Measurements from ENCODE around the gene METTL21A. TPM values are rescaled to one million over a fixed set of nuclear protein-coding genes. Genes with fewer than 3 reads are reported as not detected.

METTL21A gene
- total RNA-seq, 1 experiment from 2014 or later: 26.5 TPM

GRCh38 chr2:207603486-207603885, 21.7 kb downstream of the METTL21A start:
- Histone ChIP-seq H3K36me3 (peaks cover 12% of the 10 kb centered on the region), H3K27me3 (no peaks in the 10 kb centered on the region), H3K4me3 (no peak overlapping the region), H3K27ac (no peak overlapping the region), H3K4me1 (no peaks in the 10 kb centered on the region), H3K9me3 (replicated peaks) (no peaks in the 10 kb centered on the region)
- DNase-seq: no peak

- no peak for DNase-seq
- H3K27me3 ChIP-seq: no peaks in the 10 kb centered on the region
Measured at GRCh38 chr2:207601774-207602173, 23.4 kb downstream of the METTL21A start.

GRCh38 chr2:207600231-207600630, 25.0 kb downstream of the METTL21A start:
- Histone ChIP-seq H3K9me3 (replicated peaks) (no peaks in the 10 kb centered on the region), H3K27me3 (no peaks in the 10 kb centered on the region), H3K4me1 (no peaks in the 10 kb centered on the region), H3K36me3 (peaks cover 20% of the 10 kb centered on the region), H3K27ac (no peak overlapping the region), H3K4me3 (no peak overlapping the region)
- no peak for DNase-seq

More at GRCh38 chr2:207601774-207602173, 23.4 kb downstream of the METTL21A start:
- Histone ChIP-seq H3K4me3 (no peak overlapping the region), H3K9me3 (replicated peaks) (no peaks in the 10 kb centered on the region), H3K4me1 (no peaks in the 10 kb centered on the region), H3K36me3 (peaks cover 19% of the 10 kb centered on the region), H3K27ac (no peak overlapping the region)

GRCh38 chr2:207599636-207600035, 25.6 kb downstream of the METTL21A start:
- H3K36me3 ChIP-seq: peaks cover 20% of the 10 kb centered on the region
- no peaks in the 10 kb centered on the region for H3K27me3 ChIP-seq
- H3K4me3 ChIP-seq: no peak overlapping the region
- H3K27ac ChIP-seq: no peak overlapping the region
- DNase-seq: no peak
- no peaks in the 10 kb centered on the region for H3K9me3 ChIP-seq (replicated peaks)
- H3K4me1 ChIP-seq: no peaks in the 10 kb centered on the region

- Histone ChIP-seq H3K9me3 (replicated peaks) (0 out of 2 replicates have a peak, but pooled peaks cover 5% of the 10 kb centered on the region), H3K27me3 (no peaks in the 10 kb centered on the region), H3K4me1 (no peaks in the 10 kb centered on the region), H3K36me3 (peaks cover 44% of the 10 kb centered on the region), H3K4me3 (no peak overlapping the region), H3K27ac (no peak overlapping the region)
- DNase-seq: no peak
Measured at GRCh38 chr2:207594731-207595130, 30.5 kb downstream of the METTL21A start.

GRCh38 chr2:207594264-207594663, 30.9 kb downstream of the METTL21A start:
- 0 out of 2 replicates have a peak, but pooled peaks cover 5% of the 10 kb centered on the region for H3K9me3 ChIP-seq (replicated peaks)
- H3K4me1 ChIP-seq: no peaks in the 10 kb centered on the region
- no peaks in the 10 kb centered on the region for H3K27me3 ChIP-seq
- DNase-seq: no peak
- peaks cover 45% of the 10 kb centered on the region for H3K36me3 ChIP-seq
- H3K4me3 ChIP-seq: no peak overlapping the region
- no peak overlapping the region for H3K27ac ChIP-seq

- no peaks in the 10 kb centered on the region for H3K27me3 ChIP-seq
- H3K36me3 ChIP-seq: peaks cover 48% of the 10 kb centered on the region
- H3K4me1 ChIP-seq: no peaks in the 10 kb centered on the region
Measured at GRCh38 chr2:207593277-207593676, 31.9 kb downstream of the METTL21A start.

GRCh38 chr2:207589143-207589542, 36.1 kb downstream of the METTL21A start:
- Histone ChIP-seq H3K36me3 (peaks cover 63% of the 10 kb centered on the region), H3K4me3 (no peak overlapping the region), H3K4me1 (no peaks in the 10 kb centered on the region), H3K27me3 (no peaks in the 10 kb centered on the region), H3K9me3 (replicated peaks) (0 out of 2 replicates have a peak, but pooled peaks cover 5% of the 10 kb centered on the region), H3K27ac (no peak overlapping the region)
- DNase-seq: no peak

More at GRCh38 chr2:207593277-207593676, 31.9 kb downstream of the METTL21A start:
- Histone ChIP-seq H3K4me3 (no peak overlapping the region), H3K9me3 (replicated peaks) (0 out of 2 replicates have a peak, but pooled peaks cover 5% of the 10 kb centered on the region), H3K27ac (no peak overlapping the region)
- no peak for DNase-seq

- no peaks in the 10 kb centered on the region for H3K27me3 ChIP-seq
- no peak overlapping the region for H3K4me3 ChIP-seq
- H3K36me3 ChIP-seq: peaks cover 61% of the 10 kb centered on the region
- no peak overlapping the region for H3K27ac ChIP-seq
- DNase-seq: no peak
- 0 out of 2 replicates have a peak, but pooled peaks cover 2% of the 10 kb centered on the region for H3K9me3 ChIP-seq (replicated peaks)
- H3K4me1 ChIP-seq: no peaks in the 10 kb centered on the region
Measured at GRCh38 chr2:207587305-207587704, 37.9 kb downstream of the METTL21A start.

GRCh38 chr2:207584952-207585351, 40.2 kb downstream of the METTL21A start:
- no peak overlapping the region for H3K4me3 ChIP-seq
- H3K27me3 ChIP-seq: no peaks in the 10 kb centered on the region
- H3K36me3 ChIP-seq: peaks cover 70% of the 10 kb centered on the region
- no peaks in the 10 kb centered on the region for H3K9me3 ChIP-seq (replicated peaks)
- H3K4me1 ChIP-seq: no peaks in the 10 kb centered on the region
- DNase-seq: no peak
- no peak overlapping the region for H3K27ac ChIP-seq

GRCh38 chr2:207571370-207571769, 53.8 kb downstream of the METTL21A start:
- Histone ChIP-seq H3K4me3 (no peak overlapping the region), H3K36me3 (peaks cover 64% of the 10 kb centered on the region), H3K4me1 (peaks cover 2% of the 10 kb centered on the region; the same call in 1 of the 2 replicates), H3K9me3 (replicated peaks) (no peaks in the 10 kb centered on the region), H3K27me3 (no peaks in the 10 kb centered on the region), H3K27ac (no peak overlapping the region)
- DNase-seq: no peak

- no peak overlapping the region for H3K27ac ChIP-seq
- no peaks in the 10 kb centered on the region for H3K4me1 ChIP-seq
- H3K9me3 ChIP-seq (replicated peaks): no peaks in the 10 kb centered on the region
- peaks cover 44% of the 10 kb centered on the region for H3K36me3 ChIP-seq
- H3K27me3 ChIP-seq: no peaks in the 10 kb centered on the region
- no peak for DNase-seq
- H3K4me3 ChIP-seq: no peak overlapping the region
Measured at GRCh38 chr2:207567671-207568070, 57.5 kb downstream of the METTL21A start.

GRCh38 chr2:207565736-207566500, 59.3 kb downstream of the METTL21A start:
- Histone ChIP-seq H3K4me3 (no peak overlapping the region), H3K36me3 (peaks cover 46% of the 10 kb centered on the region), H3K27ac (no peak overlapping the region), H3K9me3 (replicated peaks) (no peaks in the 10 kb centered on the region), H3K4me1 (no peaks in the 10 kb centered on the region), H3K27me3 (no peaks in the 10 kb centered on the region)
- no peak for DNase-seq
